WTC11 (cell line): ENCODE measurements around the gene SLIT3. TPM values are rescaled to one million over a fixed set of nuclear protein-coding genes. Genes with fewer than 3 reads are reported as not detected.

ENCODE experiments used
- ATAC-seq: fragments of 200-7000 bp; cut with Tn5 transposase; 2 replicates; pipeline ENCODE4 v1.10.0; 2021; ENCODE audit warnings: mild to moderate bottlenecking, moderate library complexity
- CTCF ChIA-PET: fragments of 300-600 bp; sonication (Branson Sonifier 250); formaldehyde crosslinking; loops from one replicate; lab custom pipeline; 2021; ENCODE audit warnings: antibody characterized with exemption; lab: Charles Lee
- POLR2A ChIA-PET: fragments of 350-600 bp; sonication (Branson Sonifier 250); formaldehyde crosslinking; loops from one replicate; lab custom pipeline; 2021; ENCODE audit warnings: antibody characterized with exemption; lab: Charles Lee
- DNase-seq: peaks from one replicate; pipeline ENCODE4 v3.0.0; 2021; ENCODE audit warnings: low spot score
- H3K27ac Mint-ChIP-seq: 2 replicates; pipeline ENCODE4 v1.8.0; 2021; ENCODE audit warnings: mixed read lengths
- H3K27me3 Mint-ChIP-seq: 2 replicates; pipeline ENCODE4 v1.8.0; 2021; ENCODE audit warnings: low read depth, mild to moderate bottlenecking, moderate library complexity, mixed read lengths
- H3K36me3 Mint-ChIP-seq: 2 replicates; pipeline ENCODE4 v1.8.0; 2021; ENCODE audit warnings: mixed read lengths
- H3K4me1 Mint-ChIP-seq: 2 replicates; pipeline ENCODE4 v1.8.0; 2022; ENCODE audit warnings: mixed read lengths
- H3K4me3 Mint-ChIP-seq: 2 replicates; pipeline ENCODE4 v1.8.0; 2021; ENCODE audit warnings: mild to moderate bottlenecking, moderate library complexity, mixed read lengths
- H3K9me3 Mint-ChIP-seq: 2 replicates; pipeline ENCODE4 v1.8.0; 2021; ENCODE audit warnings: mixed read lengths
- MXD4 ChIP-seq: fragments of 250-450 bp; sonication (Bioruptor Pico); IDR thresholded peaks from 2 replicates; pipeline ENCODE4 v1.8.0; 2021; ENCODE audit warnings: mild to moderate bottlenecking, moderate library complexity, borderline replicate concordance
- NFATC4 ChIP-seq: fragments of 250-450 bp; sonication (Bioruptor Pico); IDR thresholded peaks from 2 replicates; pipeline ENCODE4 v1.9.0; 2021; ENCODE audit warnings: mild to moderate bottlenecking
- RELA ChIP-seq: sonication (generic); formaldehyde crosslinking; IDR thresholded peaks from 2 replicates; pipeline ENCODE4 v1.8.1; 2022; ENCODE audit warnings: missing genetic modification reagents, mild to moderate bottlenecking, borderline replicate concordance
- TCF7 ChIP-seq: sonication (generic); formaldehyde crosslinking; IDR thresholded peaks from 2 replicates; pipeline ENCODE4 v1.8.0; 2022; ENCODE audit warnings: mild to moderate bottlenecking, low read depth, missing genetic modification reagents, moderate library complexity
- ZNF121 ChIP-seq: sonication (generic); formaldehyde crosslinking; IDR thresholded peaks from 2 replicates; pipeline ENCODE4 v1.8.0; 2023; ENCODE audit warnings: missing genetic modification reagents
- ZNF416 ChIP-seq: fragments of 250-450 bp; sonication (Bioruptor Pico); IDR thresholded peaks from 2 replicates; pipeline ENCODE4 v1.9.0; 2021; ENCODE audit warnings: mild to moderate bottlenecking, inconsistent platforms
- total RNA-seq: library from RNA; stranded (reverse); gene quantifications from 3 replicates; pipeline ENCODE4 v1.2.3, GENCODE V29; 2021
- TF ChIP-seq, protein P1 (sequence below): sonication (generic); formaldehyde crosslinking; IDR thresholded peaks from 2 replicates; pipeline ENCODE4 v1.8.1; 2022; ENCODE audit warnings: low read depth, mild to moderate bottlenecking, moderate library complexity, missing genetic modification reagents, borderline replicate concordance
- TF ChIP-seq, protein P2 (sequence below): sonication (generic); formaldehyde crosslinking; IDR thresholded peaks from 2 replicates; pipeline ENCODE4 v1.8.1; 2022; ENCODE audit warnings: missing genetic modification reagents, borderline replicate concordance
- TF ChIP-seq, protein P3 (sequence below): sonication (generic); formaldehyde crosslinking; IDR thresholded peaks from 2 replicates; pipeline ENCODE4 v1.8.0; 2022; ENCODE audit warnings: mild to moderate bottlenecking, missing genetic modification reagents
- TF ChIP-seq, protein P4 (sequence below): sonication (generic); formaldehyde crosslinking; IDR thresholded peaks from 2 replicates; pipeline ENCODE4 v1.8.0; 2022; ENCODE audit warnings: mild to moderate bottlenecking, missing genetic modification reagents
- TF ChIP-seq, protein P5 (sequence below): sonication (generic); formaldehyde crosslinking; IDR thresholded peaks from 2 replicates; pipeline ENCODE4 v1.8.1; 2023; ENCODE audit warnings: mild to moderate bottlenecking, missing genetic modification reagents, borderline replicate concordance
- TF ChIP-seq, protein P6 (sequence below): sonication (generic); formaldehyde crosslinking; IDR thresholded peaks from 2 replicates; pipeline ENCODE4 v1.8.1; 2023; ENCODE audit warnings: mild to moderate bottlenecking, missing genetic modification reagents, moderate library complexity
- TF ChIP-seq, protein P7 (sequence below): fragments of 250-450 bp; sonication (Bioruptor Pico); IDR thresholded peaks from 2 replicates; pipeline ENCODE4 v1.9.0; 2021; ENCODE audit warnings: mild to moderate bottlenecking
- TF ChIP-seq, protein P8 (sequence below): sonication (generic); formaldehyde crosslinking; IDR thresholded peaks from 2 replicates; pipeline ENCODE4 v1.8.0; 2022; ENCODE audit warnings: missing genetic modification reagents
- TF ChIP-seq, protein P9 (sequence below): sonication (generic); formaldehyde crosslinking; IDR thresholded peaks from 2 replicates; pipeline ENCODE4 v1.8.1; 2022; ENCODE audit warnings: mild to moderate bottlenecking, moderate library complexity, missing genetic modification reagents
- TF ChIP-seq, protein P10 (sequence below): fragments of 200-600 bp; IDR thresholded peaks from 2 replicates; pipeline ENCODE4 v1.8.0; 2022; ENCODE audit warnings: antibody characterized with exemption

The SLIT3 gene
- total RNA-seq, 1 experiment from 2014 or later: 1.9 TPM

DNA sequence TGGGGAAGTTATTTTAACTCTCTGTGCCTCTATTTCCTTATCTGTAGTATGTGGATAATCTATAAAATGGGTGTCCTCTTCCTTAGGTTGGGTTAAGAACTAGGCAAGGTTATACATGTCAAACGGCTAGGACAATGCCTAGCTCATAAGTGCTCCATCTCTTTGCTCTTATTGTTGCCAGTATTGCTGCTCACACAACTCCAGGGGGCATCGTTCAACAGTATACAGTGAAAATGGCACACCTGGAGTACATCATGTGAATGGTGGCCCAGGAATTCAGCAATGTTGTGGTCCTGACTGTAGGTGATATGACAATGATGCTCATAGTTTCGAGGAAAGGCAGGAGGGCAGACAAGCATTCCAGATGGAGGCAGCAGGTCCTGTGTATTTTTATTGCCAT, 30.1 kb downstream of the SLIT3 start (continued):
- TF ChIP-seq, protein P1, sequence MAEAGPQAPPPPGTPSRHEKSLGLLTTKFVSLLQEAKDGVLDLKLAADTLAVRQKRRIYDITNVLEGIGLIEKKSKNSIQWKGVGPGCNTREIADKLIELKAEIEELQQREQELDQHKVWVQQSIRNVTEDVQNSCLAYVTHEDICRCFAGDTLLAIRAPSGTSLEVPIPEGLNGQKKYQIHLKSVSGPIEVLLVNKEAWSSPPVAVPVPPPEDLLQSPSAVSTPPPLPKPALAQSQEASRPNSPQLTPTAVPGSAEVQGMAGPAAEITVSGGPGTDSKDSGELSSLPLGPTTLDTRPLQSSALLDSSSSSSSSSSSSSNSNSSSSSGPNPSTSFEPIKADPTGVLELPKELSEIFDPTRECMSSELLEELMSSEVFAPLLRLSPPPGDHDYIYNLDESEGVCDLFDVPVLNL (CRISPR knock-in tag): no peak
- TF ChIP-seq, protein P2, sequence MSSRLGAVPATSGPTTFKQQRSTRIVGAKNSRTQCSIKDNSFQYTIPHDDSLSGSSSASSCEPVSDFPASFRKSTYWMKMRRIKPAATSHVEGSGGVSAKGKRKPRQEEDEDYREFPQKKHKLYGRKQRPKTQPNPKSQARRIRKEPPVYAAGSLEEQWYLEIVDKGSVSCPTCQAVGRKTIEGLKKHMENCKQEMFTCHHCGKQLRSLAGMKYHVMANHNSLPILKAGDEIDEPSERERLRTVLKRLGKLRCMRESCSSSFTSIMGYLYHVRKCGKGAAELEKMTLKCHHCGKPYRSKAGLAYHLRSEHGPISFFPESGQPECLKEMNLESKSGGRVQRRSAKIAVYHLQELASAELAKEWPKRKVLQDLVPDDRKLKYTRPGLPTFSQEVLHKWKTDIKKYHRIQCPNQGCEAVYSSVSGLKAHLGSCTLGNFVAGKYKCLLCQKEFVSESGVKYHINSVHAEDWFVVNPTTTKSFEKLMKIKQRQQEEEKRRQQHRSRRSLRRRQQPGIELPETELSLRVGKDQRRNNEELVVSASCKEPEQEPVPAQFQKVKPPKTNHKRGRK (CRISPR knock-in tag): no peak
- TF ChIP-seq, all 79 proteins: peak for 0

DNA sequence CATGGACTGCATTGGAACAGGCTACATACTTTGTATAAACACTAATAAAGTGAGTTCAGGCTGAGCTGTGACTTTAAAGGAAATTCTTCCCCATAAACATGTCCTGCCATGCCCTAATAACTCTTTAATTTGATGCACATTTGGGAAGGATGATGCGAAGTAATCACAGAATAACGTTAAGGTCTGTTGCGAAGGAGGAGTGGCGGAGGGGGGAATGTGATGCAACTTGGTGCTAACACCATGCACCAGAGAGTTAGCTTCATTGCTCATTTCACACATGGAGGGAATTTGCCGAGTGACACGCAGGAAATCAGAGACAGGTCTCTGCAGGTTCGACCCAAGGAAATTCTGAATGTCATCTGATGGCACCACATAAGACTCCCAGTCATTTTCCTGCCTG, 32.9 kb downstream of the SLIT3 start:
- ATAC-seq: no peak
- H3K36me3 Mint-ChIP-seq: peaks cover 2% of the 10 kb centered on the region; the same call in 1 of the 2 replicates
- CTCF ChIA-PET: no interaction called here
- no peak for DNase-seq
- H3K9me3 Mint-ChIP-seq: peaks cover 20% of the 10 kb centered on the region
- H3K4me3 Mint-ChIP-seq: no peak overlapping the region
- H3K4me1 Mint-ChIP-seq: peaks cover 26% of the 10 kb centered on the region
- H3K27me3 Mint-ChIP-seq: no peaks in the 10 kb centered on the region
- H3K27ac Mint-ChIP-seq: no peak overlapping the region
- POLR2A ChIA-PET: no interaction called here
- TF ChIP-seq, protein P3, sequence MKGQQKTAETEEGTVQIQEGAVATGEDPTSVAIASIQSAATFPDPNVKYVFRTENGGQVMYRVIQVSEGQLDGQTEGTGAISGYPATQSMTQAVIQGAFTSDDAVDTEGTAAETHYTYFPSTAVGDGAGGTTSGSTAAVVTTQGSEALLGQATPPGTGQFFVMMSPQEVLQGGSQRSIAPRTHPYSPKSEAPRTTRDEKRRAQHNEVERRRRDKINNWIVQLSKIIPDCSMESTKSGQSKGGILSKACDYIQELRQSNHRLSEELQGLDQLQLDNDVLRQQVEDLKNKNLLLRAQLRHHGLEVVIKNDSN (CRISPR knock-in tag): no peak
- TF ChIP-seq, protein P4, sequence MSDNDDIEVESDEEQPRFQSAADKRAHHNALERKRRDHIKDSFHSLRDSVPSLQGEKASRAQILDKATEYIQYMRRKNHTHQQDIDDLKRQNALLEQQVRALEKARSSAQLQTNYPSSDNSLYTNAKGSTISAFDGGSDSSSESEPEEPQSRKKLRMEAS (CRISPR knock-in tag): no peak
- TF ChIP-seq ZNF121 (CRISPR knock-in tag) (no peak), MXD4 (CRISPR knock-in tag) (no peak), RELA (CRISPR knock-in tag) (no peak), ZNF416 (CRISPR knock-in tag) (no peak), TCF7 (CRISPR knock-in tag) (no peak), NFATC4 (CRISPR knock-in tag) (no peak)
- TF ChIP-seq, protein P5, sequence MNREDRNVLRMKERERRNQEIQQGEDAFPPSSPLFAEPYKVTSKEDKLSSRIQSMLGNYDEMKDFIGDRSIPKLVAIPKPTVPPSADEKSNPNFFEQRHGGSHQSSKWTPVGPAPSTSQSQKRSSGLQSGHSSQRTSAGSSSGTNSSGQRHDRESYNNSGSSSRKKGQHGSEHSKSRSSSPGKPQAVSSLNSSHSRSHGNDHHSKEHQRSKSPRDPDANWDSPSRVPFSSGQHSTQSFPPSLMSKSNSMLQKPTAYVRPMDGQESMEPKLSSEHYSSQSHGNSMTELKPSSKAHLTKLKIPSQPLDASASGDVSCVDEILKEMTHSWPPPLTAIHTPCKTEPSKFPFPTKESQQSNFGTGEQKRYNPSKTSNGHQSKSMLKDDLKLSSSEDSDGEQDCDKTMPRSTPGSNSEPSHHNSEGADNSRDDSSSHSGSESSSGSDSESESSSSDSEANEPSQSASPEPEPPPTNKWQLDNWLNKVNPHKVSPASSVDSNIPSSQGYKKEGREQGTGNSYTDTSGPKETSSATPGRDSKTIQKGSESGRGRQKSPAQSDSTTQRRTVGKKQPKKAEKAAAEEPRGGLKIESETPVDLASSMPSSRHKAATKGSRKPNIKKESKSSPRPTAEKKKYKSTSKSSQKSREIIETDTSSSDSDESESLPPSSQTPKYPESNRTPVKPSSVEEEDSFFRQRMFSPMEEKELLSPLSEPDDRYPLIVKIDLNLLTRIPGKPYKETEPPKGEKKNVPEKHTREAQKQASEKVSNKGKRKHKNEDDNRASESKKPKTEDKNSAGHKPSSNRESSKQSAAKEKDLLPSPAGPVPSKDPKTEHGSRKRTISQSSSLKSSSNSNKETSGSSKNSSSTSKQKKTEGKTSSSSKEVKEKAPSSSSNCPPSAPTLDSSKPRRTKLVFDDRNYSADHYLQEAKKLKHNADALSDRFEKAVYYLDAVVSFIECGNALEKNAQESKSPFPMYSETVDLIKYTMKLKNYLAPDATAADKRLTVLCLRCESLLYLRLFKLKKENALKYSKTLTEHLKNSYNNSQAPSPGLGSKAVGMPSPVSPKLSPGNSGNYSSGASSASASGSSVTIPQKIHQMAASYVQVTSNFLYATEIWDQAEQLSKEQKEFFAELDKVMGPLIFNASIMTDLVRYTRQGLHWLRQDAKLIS (CRISPR knock-in tag): no peak
- TF ChIP-seq, protein P6, sequence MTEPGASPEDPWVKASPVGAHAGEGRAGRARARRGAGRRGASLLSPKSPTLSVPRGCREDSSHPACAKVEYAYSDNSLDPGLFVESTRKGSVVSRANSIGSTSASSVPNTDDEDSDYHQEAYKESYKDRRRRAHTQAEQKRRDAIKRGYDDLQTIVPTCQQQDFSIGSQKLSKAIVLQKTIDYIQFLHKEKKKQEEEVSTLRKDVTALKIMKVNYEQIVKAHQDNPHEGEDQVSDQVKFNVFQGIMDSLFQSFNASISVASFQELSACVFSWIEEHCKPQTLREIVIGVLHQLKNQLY (CRISPR knock-in tag): no peak
- TF ChIP-seq, protein P7, sequence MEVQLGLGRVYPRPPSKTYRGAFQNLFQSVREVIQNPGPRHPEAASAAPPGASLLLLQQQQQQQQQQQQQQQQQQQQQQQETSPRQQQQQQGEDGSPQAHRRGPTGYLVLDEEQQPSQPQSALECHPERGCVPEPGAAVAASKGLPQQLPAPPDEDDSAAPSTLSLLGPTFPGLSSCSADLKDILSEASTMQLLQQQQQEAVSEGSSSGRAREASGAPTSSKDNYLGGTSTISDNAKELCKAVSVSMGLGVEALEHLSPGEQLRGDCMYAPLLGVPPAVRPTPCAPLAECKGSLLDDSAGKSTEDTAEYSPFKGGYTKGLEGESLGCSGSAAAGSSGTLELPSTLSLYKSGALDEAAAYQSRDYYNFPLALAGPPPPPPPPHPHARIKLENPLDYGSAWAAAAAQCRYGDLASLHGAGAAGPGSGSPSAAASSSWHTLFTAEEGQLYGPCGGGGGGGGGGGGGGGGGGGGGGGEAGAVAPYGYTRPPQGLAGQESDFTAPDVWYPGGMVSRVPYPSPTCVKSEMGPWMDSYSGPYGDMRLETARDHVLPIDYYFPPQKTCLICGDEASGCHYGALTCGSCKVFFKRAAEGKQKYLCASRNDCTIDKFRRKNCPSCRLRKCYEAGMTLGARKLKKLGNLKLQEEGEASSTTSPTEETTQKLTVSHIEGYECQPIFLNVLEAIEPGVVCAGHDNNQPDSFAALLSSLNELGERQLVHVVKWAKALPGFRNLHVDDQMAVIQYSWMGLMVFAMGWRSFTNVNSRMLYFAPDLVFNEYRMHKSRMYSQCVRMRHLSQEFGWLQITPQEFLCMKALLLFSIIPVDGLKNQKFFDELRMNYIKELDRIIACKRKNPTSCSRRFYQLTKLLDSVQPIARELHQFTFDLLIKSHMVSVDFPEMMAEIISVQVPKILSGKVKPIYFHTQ (CRISPR knock-in tag): no peak
- TF ChIP-seq, protein P8, sequence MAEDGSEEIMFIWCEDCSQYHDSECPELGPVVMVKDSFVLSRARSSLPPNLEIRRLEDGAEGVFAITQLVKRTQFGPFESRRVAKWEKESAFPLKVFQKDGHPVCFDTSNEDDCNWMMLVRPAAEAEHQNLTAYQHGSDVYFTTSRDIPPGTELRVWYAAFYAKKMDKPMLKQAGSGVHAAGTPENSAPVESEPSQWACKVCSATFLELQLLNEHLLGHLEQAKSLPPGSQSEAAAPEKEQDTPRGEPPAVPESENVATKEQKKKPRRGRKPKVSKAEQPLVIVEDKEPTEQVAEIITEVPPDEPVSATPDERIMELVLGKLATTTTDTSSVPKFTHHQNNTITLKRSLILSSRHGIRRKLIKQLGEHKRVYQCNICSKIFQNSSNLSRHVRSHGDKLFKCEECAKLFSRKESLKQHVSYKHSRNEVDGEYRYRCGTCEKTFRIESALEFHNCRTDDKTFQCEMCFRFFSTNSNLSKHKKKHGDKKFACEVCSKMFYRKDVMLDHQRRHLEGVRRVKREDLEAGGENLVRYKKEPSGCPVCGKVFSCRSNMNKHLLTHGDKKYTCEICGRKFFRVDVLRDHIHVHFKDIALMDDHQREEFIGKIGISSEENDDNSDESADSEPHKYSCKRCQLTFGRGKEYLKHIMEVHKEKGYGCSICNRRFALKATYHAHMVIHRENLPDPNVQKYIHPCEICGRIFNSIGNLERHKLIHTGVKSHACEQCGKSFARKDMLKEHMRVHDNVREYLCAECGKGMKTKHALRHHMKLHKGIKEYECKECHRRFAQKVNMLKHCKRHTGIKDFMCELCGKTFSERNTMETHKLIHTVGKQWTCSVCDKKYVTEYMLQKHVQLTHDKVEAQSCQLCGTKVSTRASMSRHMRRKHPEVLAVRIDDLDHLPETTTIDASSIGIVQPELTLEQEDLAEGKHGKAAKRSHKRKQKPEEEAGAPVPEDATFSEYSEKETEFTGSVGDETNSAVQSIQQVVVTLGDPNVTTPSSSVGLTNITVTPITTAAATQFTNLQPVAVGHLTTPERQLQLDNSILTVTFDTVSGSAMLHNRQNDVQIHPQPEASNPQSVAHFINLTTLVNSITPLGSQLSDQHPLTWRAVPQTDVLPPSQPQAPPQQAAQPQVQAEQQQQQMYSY: no peak
- TF ChIP-seq, protein P9, sequence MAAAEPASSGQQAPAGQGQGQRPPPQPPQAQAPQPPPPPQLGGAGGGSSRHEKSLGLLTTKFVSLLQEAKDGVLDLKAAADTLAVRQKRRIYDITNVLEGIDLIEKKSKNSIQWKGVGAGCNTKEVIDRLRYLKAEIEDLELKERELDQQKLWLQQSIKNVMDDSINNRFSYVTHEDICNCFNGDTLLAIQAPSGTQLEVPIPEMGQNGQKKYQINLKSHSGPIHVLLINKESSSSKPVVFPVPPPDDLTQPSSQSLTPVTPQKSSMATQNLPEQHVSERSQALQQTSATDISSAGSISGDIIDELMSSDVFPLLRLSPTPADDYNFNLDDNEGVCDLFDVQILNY (CRISPR knock-in tag): no peak
- TF ChIP-seq, protein P10, sequence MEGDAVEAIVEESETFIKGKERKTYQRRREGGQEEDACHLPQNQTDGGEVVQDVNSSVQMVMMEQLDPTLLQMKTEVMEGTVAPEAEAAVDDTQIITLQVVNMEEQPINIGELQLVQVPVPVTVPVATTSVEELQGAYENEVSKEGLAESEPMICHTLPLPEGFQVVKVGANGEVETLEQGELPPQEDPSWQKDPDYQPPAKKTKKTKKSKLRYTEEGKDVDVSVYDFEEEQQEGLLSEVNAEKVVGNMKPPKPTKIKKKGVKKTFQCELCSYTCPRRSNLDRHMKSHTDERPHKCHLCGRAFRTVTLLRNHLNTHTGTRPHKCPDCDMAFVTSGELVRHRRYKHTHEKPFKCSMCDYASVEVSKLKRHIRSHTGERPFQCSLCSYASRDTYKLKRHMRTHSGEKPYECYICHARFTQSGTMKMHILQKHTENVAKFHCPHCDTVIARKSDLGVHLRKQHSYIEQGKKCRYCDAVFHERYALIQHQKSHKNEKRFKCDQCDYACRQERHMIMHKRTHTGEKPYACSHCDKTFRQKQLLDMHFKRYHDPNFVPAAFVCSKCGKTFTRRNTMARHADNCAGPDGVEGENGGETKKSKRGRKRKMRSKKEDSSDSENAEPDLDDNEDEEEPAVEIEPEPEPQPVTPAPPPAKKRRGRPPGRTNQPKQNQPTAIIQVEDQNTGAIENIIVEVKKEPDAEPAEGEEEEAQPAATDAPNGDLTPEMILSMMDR: no peak
